ENCODE results near the gene MAPK10. TPM values are rescaled to one million over a fixed set of nuclear protein-coding genes. Genes with fewer than 3 reads are reported as not detected.

MAPK10 gene
- total and polyA plus RNA-seq, 10 of the 15 experiments (the other 5 are each of a cell fraction or from before 2014, with no cell fraction given), result 1.1 to 4.2 (median 2.4) TPM

- no peak for FAIRE-seq
- Histone ChIP-seq H3K9me3 (replicated peaks; ENCODE audit: control insufficient read depth, insufficient read depth, low read length) (no peaks in the 10 kb centered on the region), H3K4me3 (no peak overlapping the region), H2AFZ (ENCODE audit: control insufficient read depth, low read depth, low read length) (no peak overlapping the region), H3K4me1 (ENCODE audit: control insufficient read depth, insufficient read depth, low read length) (no peaks in the 10 kb centered on the region), H3K9ac (ENCODE audit: control insufficient read depth, insufficient read depth, low read length) (no peak overlapping the region), H3K36me3 (ENCODE audit: control insufficient read depth in 2 of 2, insufficient read depth in 2 of 2, low read length in 1 of 2) (no peaks in the 10 kb centered on the region), H3K79me2 (ENCODE audit: control insufficient read depth, insufficient read depth, low read length) (no peaks in the 10 kb centered on the region), H4K20me1 (ENCODE audit: control insufficient read depth, insufficient read depth) (no peaks in the 10 kb centered on the region), H3K27me3 (replicated peaks in 1 of 2; ENCODE audit: control insufficient read depth in 2 of 2, insufficient read depth in 2 of 2, low read length in 1 of 2) (no peaks in the 10 kb centered on the region), H3K27ac (ENCODE audit: control insufficient read depth, insufficient read depth) (no peak overlapping the region), H3K4me2 (ENCODE audit: control insufficient read depth, insufficient read depth) (no peak overlapping the region)
- intact Hi-C loops (cut with micrococcal nuclease; ENCODE audit: unreplicated experiment), result no loop called here
- no peak for DNase-seq (ENCODE audit: low read depth, low spot score)
- no peak for ATAC-seq
- TF ChIP-seq NFXL1 (IDR thresholded peaks at IDR 0.05; ENCODE audit: borderline replicate concordance), result no peak
- TF ChIP-seq SIN3A (IDR thresholded peaks at IDR 0.05; ENCODE audit: low read depth, low read length), result no peak
- TF ChIP-seq KLF5 (IDR thresholded peaks at IDR 0.05; ENCODE audit: partially characterized antibody), result no peak
- TF ChIP-seq PML (IDR thresholded peaks at IDR 0.05; ENCODE audit: low read length), result no peak
- no TSS peak for BruUV-seq (replicated peaks)
- in situ Hi-C loops (cut with MboI), result no loop called here
- ChIA-PET POLR2A (no interaction called here), CTCF (no interaction called here), SMC1A (ENCODE audit: uncharacterized antibody, unreplicated experiment) (no interaction called here), RAD21 (ENCODE audit: unreplicated experiment) (interaction anchor here (1.5 kb wide), 1 partner anchor 196 kb away, joined by 3 read pairs; no protein-coding TSS in a partner anchor)
Observed at GRCh38 chr4:86326400-86326799, 33.5 kb downstream of the MAPK10 start.

- no peaks in the 10 kb centered on the region for H4K20me1 ChIP-seq (ENCODE audit: control insufficient read depth, insufficient read depth)
- H3K4me1 ChIP-seq (ENCODE audit: control insufficient read depth, insufficient read depth, low read length), result no peaks in the 10 kb centered on the region
- H3K79me2 ChIP-seq (ENCODE audit: control insufficient read depth, insufficient read depth, low read length), result no peaks in the 10 kb centered on the region
- no peak overlapping the region for H2AFZ ChIP-seq (ENCODE audit: control insufficient read depth, low read depth, low read length)
- H3K9me3 ChIP-seq (replicated peaks; ENCODE audit: control insufficient read depth, insufficient read depth, low read length), result no peaks in the 10 kb centered on the region
- DNase-seq (ENCODE audit: low read depth, low spot score) (no peak), FAIRE-seq (no peak), ATAC-seq (no peak)
- in situ Hi-C loops (cut with MboI), result no loop called here
- CTCF ChIA-PET, result no interaction called here
- TF ChIP-seq STAT1 (conservative IDR thresholded peaks at IDR 0.05) (no peak), REST (IDR thresholded peaks at IDR 0.05; ENCODE audit: low read depth, low read length) (0 out of 2 replicates have a peak, but pooled peaks have one; percentile 45)
- H3K9ac ChIP-seq (ENCODE audit: control insufficient read depth, insufficient read depth, low read length), result no peak overlapping the region
- no peak overlapping the region for H3K4me2 ChIP-seq (ENCODE audit: control insufficient read depth, insufficient read depth)
- SMC1A ChIA-PET (ENCODE audit: uncharacterized antibody, unreplicated experiment), result interaction anchor here (1.4 kb wide), 1 partner anchor 13 kb away, joined by 3 read pairs; no protein-coding TSS in a partner anchor
- no TSS peak for BruUV-seq (replicated peaks)
- H3K36me3 ChIP-seq (ENCODE audit: control insufficient read depth in 2 of 2, insufficient read depth in 2 of 2, low read length in 1 of 2), result no peaks in the 10 kb centered on the region
- RAD21 ChIA-PET (ENCODE audit: unreplicated experiment), result no interaction called here
- intact Hi-C loops (cut with micrococcal nuclease; ENCODE audit: unreplicated experiment), result no loop called here
- no peaks in the 10 kb centered on the region; a peak in 1 of 4 replicates for H3K27me3 ChIP-seq (replicated peaks in 1 of 2; ENCODE audit: control insufficient read depth in 2 of 2, insufficient read depth in 2 of 2, low read length in 1 of 2)
- no peak overlapping the region for H3K27ac ChIP-seq (ENCODE audit: control insufficient read depth, insufficient read depth)
- no peak overlapping the region for H3K4me3 ChIP-seq
- POLR2A ChIA-PET, result no interaction called here
Observed at GRCh38 chr4:86319390-86319789, 40.5 kb downstream of the MAPK10 start.

All from GM12878 (cell line).